Activated CD4-positive, alpha-beta T cell treated with anti-CD3 and anti-CD28 coated beads for 36 hours (primary cell): ENCODE results near the gene TRABD2A. TPM values are rescaled to one million over a fixed set of nuclear protein-coding genes. Genes with fewer than 3 reads are reported as not detected.

Experiments
- ATAC-seq: fragments of 200-7000 bp; cut with Tn5 transposase; one replicate; pipeline ENCODE4 v1.10.0; 2021; ENCODE audit warnings: mild to moderate bottlenecking, moderate library complexity
- CTCF ChIA-PET: fragments of 350-600 bp; sonication (Branson Sonifier 250); formaldehyde crosslinking; loops from one replicate; lab custom pipeline; 2021; ENCODE audit warnings: antibody characterized with exemption; lab: Charles Lee
- POLR2A ChIA-PET: fragments of 350-600 bp; sonication (Branson Sonifier 250); formaldehyde crosslinking; loops from one replicate; lab custom pipeline; 2021; ENCODE audit warnings: antibody characterized with exemption, inconsistent platforms; lab: Charles Lee
- DNase-seq: peaks from one replicate; pipeline ENCODE4 v3.0.0-alpha.2; 2020
- H3K27ac Mint-ChIP-seq: one replicate; pipeline ENCODE4 v1.8.0; 2021; ENCODE audit warnings: mixed read lengths
- H3K27me3 Mint-ChIP-seq: one replicate; pipeline ENCODE4 v1.8.0; 2021; ENCODE audit warnings: mixed read lengths
- H3K36me3 Mint-ChIP-seq: one replicate; pipeline ENCODE4 v1.8.0; 2021; ENCODE audit warnings: low read depth, mixed read lengths
- H3K4me1 Mint-ChIP-seq: one replicate; pipeline ENCODE4 v1.8.0; 2021; ENCODE audit warnings: mixed read lengths
- H3K4me3 Mint-ChIP-seq: one replicate; pipeline ENCODE4 v1.8.0; 2021; ENCODE audit warnings: mild to moderate bottlenecking, moderate library complexity, mixed read lengths
- H3K9me3 Mint-ChIP-seq: one replicate; pipeline ENCODE4 v1.8.0; 2021; ENCODE audit warnings: low read depth, mixed read lengths
- intact Hi-C, 2 experiments: fragments of 100-400 bp; cut with DNase I in 1 of 2; cut with micrococcal nuclease in 1 of 2; formaldehyde crosslinking; loops; one replicate each; pipeline versions ENCODE4 v1.14.2 to v1.15.1; 2022 to 2024; cut with DNase I, micrococcal nuclease
- total RNA-seq, 2 experiments: library from RNA; stranded (reverse); gene quantifications; one replicate each; pipeline ENCODE4 v1.2.3, GENCODE V29; 2021

The TRABD2A gene
- total RNA-seq, 2 experiments from 2014 or later: 37.2 to 42.2 TPM

GRCh38 chr2:84823229-84823628 lies 57.7 kb downstream of the TRABD2A start:
- no peak for ATAC-seq
- Mint-ChIP-seq H3K36me3 (peaks cover 35% of the 10 kb centered on the region), H3K27me3 (no peaks in the 10 kb centered on the region), H3K27ac (no peak overlapping the region), H3K9me3 (no peaks in the 10 kb centered on the region), H3K4me3 (no peak overlapping the region), H3K4me1 (peaks cover 29% of the 10 kb centered on the region)
- no peak for DNase-seq
- POLR2A ChIA-PET: no interaction called here
- intact Hi-C loops: no loop called here
- CTCF ChIA-PET: interaction anchor here (0.6 to 0.7 kb wide), 2 partner anchors 9 to 499 kb away, joined by 3 to 4 read pairs; no protein-coding TSS in a partner anchor

- H3K27me3 Mint-ChIP-seq: no peaks in the 10 kb centered on the region
- DNase-seq (no peak), ATAC-seq (no peak)
- POLR2A ChIA-PET: no interaction called here
- H3K27ac Mint-ChIP-seq: no peak overlapping the region
- intact Hi-C loops: no loop called here
- H3K9me3 Mint-ChIP-seq: no peaks in the 10 kb centered on the region
- CTCF ChIA-PET: no interaction called here
- H3K36me3 Mint-ChIP-seq: peaks cover 31% of the 10 kb centered on the region
- no peak overlapping the region for H3K4me3 Mint-ChIP-seq
- peaks cover 36% of the 10 kb centered on the region for H3K4me1 Mint-ChIP-seq
Observed at GRCh38 chr2:84821806-84822205, 59.1 kb downstream of the TRABD2A start.

GRCh38 chr2:84817239-84817655 lies 63.6 kb downstream of the TRABD2A start:
- Mint-ChIP-seq H3K4me1 (peaks cover 52% of the 10 kb centered on the region), H3K9me3 (no peaks in the 10 kb centered on the region), H3K27ac (no peak overlapping the region), H3K36me3 (peaks cover 9% of the 10 kb centered on the region), H3K4me3 (peak overlapping the region; percentile 20), H3K27me3 (no peaks in the 10 kb centered on the region)
- intact Hi-C loops: loop anchor here (1.0 to 5.0 kb wide), 8 partner anchors 35 to 121 kb away; partner anchors contain the start of gene TRABD2A (in 1 of the 2)
- ChIA-PET POLR2A (interaction anchor here (0.5 kb wide), 1 partner anchor 91 kb away, joined by 5 read pairs; no protein-coding TSS in a partner anchor), CTCF (interaction anchor here (0.5 to 1.4 kb wide), 3 partner anchors 29 to 71 kb away, joined by 3 to 5 read pairs (median 3); no protein-coding TSS in a partner anchor)
- ATAC-seq: peak; percentile 85
- peak; percentile 36 for DNase-seq

- ATAC-seq (no peak), DNase-seq (no peak)
- no peaks in the 10 kb centered on the region for H3K9me3 Mint-ChIP-seq
- H3K27ac Mint-ChIP-seq: peak overlapping the region; percentile 63
- ChIA-PET POLR2A (interaction anchor here (0.5 kb wide), 1 partner anchor 92 kb away, joined by 5 read pairs; no protein-coding TSS in a partner anchor), CTCF (interaction anchor here (0.7 kb wide), 2 partner anchors 37 to 250 kb away, joined by 3 read pairs; no protein-coding TSS in a partner anchor)
- H3K4me1 Mint-ChIP-seq: peaks cover 54% of the 10 kb centered on the region
- H3K4me3 Mint-ChIP-seq: peak overlapping the region; percentile 20
- peaks cover 7% of the 10 kb centered on the region for H3K36me3 Mint-ChIP-seq
- intact Hi-C loops: loop anchor here (1.0 to 5.0 kb wide), 8 partner anchors 34 to 122 kb away; partner anchors contain the start of gene TRABD2A (in 1 of the 2)
- H3K27me3 Mint-ChIP-seq: no peaks in the 10 kb centered on the region
Observed at GRCh38 chr2:84816426-84817026, 64.4 kb downstream of the TRABD2A start.

- DNase-seq (no peak), ATAC-seq (no peak)
- peaks cover 46% of the 10 kb centered on the region for H3K4me1 Mint-ChIP-seq
- peaks cover 3% of the 10 kb centered on the region for H3K36me3 Mint-ChIP-seq
- intact Hi-C loops: loop anchor here in 1 of 2 experiments (5.0 kb wide), 3 partner anchors 33 to 67 kb away; partner anchors contain the start of gene TRABD2A
- H3K27me3 Mint-ChIP-seq: no peaks in the 10 kb centered on the region
- no peak overlapping the region for H3K27ac Mint-ChIP-seq
- no peak overlapping the region for H3K4me3 Mint-ChIP-seq
- no peaks in the 10 kb centered on the region for H3K9me3 Mint-ChIP-seq
- ChIA-PET CTCF (no interaction called here), POLR2A (no interaction called here)
Observed at GRCh38 chr2:84815146-84815545, 65.7 kb downstream of the TRABD2A start.

GRCh38 chr2:84811839-84812431 lies 68.9 kb downstream of the TRABD2A start:
- Mint-ChIP-seq H3K9me3 (no peaks in the 10 kb centered on the region), H3K4me3 (no peak overlapping the region), H3K4me1 (peaks cover 36% of the 10 kb centered on the region), H3K36me3 (no peaks in the 10 kb centered on the region), H3K27me3 (no peaks in the 10 kb centered on the region), H3K27ac (no peak overlapping the region)
- ChIA-PET POLR2A (no interaction called here), CTCF (no interaction called here)
- intact Hi-C loops: no loop called here
- no peak for ATAC-seq
- no peak for DNase-seq

GRCh38 chr2:84808279-84808678 lies 72.6 kb downstream of the TRABD2A start:
- Mint-ChIP-seq H3K36me3 (no peaks in the 10 kb centered on the region), H3K4me1 (peaks cover 23% of the 10 kb centered on the region), H3K27ac (no peak overlapping the region), H3K4me3 (no peak overlapping the region), H3K9me3 (no peaks in the 10 kb centered on the region), H3K27me3 (no peaks in the 10 kb centered on the region)
- ChIA-PET CTCF (no interaction called here), POLR2A (no interaction called here)
- intact Hi-C loops: no loop called here
- no peak for DNase-seq
- ATAC-seq: no peak

- H3K36me3 Mint-ChIP-seq: peaks cover 4% of the 10 kb centered on the region
Observed at GRCh38 chr2:84807063-84807485, 73.8 kb downstream of the TRABD2A start.

GRCh38 chr2:84805250-84805958 lies 75.5 kb downstream of the TRABD2A start:
- ChIA-PET CTCF (interaction anchor here (0.7 kb wide), 1 partner anchor 63 kb away, joined by 3 read pairs; no protein-coding TSS in a partner anchor), POLR2A (no interaction called here)
- H3K4me1 Mint-ChIP-seq: peaks cover 18% of the 10 kb centered on the region
- ATAC-seq (no peak), DNase-seq (no peak)
- peaks cover 7% of the 10 kb centered on the region for H3K9me3 Mint-ChIP-seq
- H3K4me3 Mint-ChIP-seq: no peak overlapping the region
- H3K27me3 Mint-ChIP-seq: no peaks in the 10 kb centered on the region
- H3K36me3 Mint-ChIP-seq: peaks cover 8% of the 10 kb centered on the region
- intact Hi-C loops: no loop called here
- H3K27ac Mint-ChIP-seq: no peak overlapping the region

More at GRCh38 chr2:84807063-84807485, 73.8 kb downstream of the TRABD2A start:
- no peak overlapping the region for H3K4me3 Mint-ChIP-seq
- ChIA-PET CTCF (interaction anchor here (0.6 kb wide), 1 partner anchor 119 kb away, joined by 3 read pairs; no protein-coding TSS in a partner anchor), POLR2A (no interaction called here)
- no peaks in the 10 kb centered on the region for H3K27me3 Mint-ChIP-seq
- peaks cover 18% of the 10 kb centered on the region for H3K4me1 Mint-ChIP-seq
- intact Hi-C loops: no loop called here
- no peak for ATAC-seq
- peaks cover 4% of the 10 kb centered on the region for H3K9me3 Mint-ChIP-seq
- no peak for DNase-seq
- no peak overlapping the region for H3K27ac Mint-ChIP-seq

- ATAC-seq (no peak), DNase-seq (no peak)
- CTCF ChIA-PET: no interaction called here
- Mint-ChIP-seq H3K9me3 (peaks cover 7% of the 10 kb centered on the region), H3K27me3 (no peaks in the 10 kb centered on the region), H3K4me1 (peaks cover 20% of the 10 kb centered on the region), H3K4me3 (no peak overlapping the region), H3K27ac (no peak overlapping the region), H3K36me3 (peaks cover 8% of the 10 kb centered on the region)
- POLR2A ChIA-PET: interaction anchor here (0.6 kb wide), 1 partner anchor 348 kb away, joined by 3 read pairs; no protein-coding TSS in a partner anchor
- intact Hi-C loops: no loop called here
Observed at GRCh38 chr2:84801811-84802210, 79.1 kb downstream of the TRABD2A start.

- CTCF ChIA-PET: no interaction called here
- intact Hi-C loops: no loop called here
- POLR2A ChIA-PET: interaction anchor here (0.6 kb wide), 1 partner anchor 9 kb away, joined by 3 read pairs; no protein-coding TSS in a partner anchor
- Mint-ChIP-seq H3K9me3 (peaks cover 7% of the 10 kb centered on the region), H3K27ac (no peak overlapping the region), H3K4me1 (peaks cover 15% of the 10 kb centered on the region), H3K4me3 (no peak overlapping the region), H3K27me3 (no peaks in the 10 kb centered on the region), H3K36me3 (peaks cover 8% of the 10 kb centered on the region)
- DNase-seq: no peak
- peak; percentile 44 for ATAC-seq
Observed at GRCh38 chr2:84800194-84800805, 80.6 kb downstream of the TRABD2A start.
